Mesenteric fat pad (tissue), 1 donor: ENCODE measurements around the gene PIP4K2A. TPM values are rescaled to one million over a fixed set of nuclear protein-coding genes. Genes with fewer than 3 reads are reported as not detected.

Source experiments
- DNase-seq: peaks from one replicate; pipeline ENCODE4 v3.0.0-alpha.2; 2020; ENCODE audit warnings: low spot score
- total RNA-seq: library from RNA; stranded (reverse); fragmentation: NEBNext Ultra II Directional; extraction: Animal tissue kit (Norgen Biotek cat#: 25700); gene quantifications from one replicate; pipeline ENCODE4 v1.2.1, GENCODE V29; 2021
- donor health status: DM: yes; HTN: yes; CAD: no.

Gene PIP4K2A
- total RNA-seq, 1 donor from 2014 or later, result 49.6 TPM

DNA sequence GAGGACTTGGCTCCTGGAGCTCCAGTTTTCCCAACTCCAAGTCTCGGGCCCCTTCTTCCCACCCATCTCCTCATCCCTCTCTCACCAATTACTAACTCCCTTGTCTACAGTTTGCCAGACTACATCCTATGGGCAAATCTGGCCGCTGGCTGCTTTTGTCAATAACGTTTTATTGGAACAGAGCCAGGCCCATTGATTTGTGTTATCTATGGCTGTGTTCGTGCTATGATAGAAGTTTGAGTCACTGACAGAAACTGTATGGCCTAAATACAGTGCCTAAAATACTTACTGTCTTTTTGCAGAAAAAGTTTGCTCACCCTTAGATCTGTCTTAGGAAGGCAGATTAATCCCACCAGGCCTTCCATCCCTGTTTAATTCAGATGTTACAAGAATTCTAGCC lies 71.3 kb downstream of the PIP4K2A start:
- no peak for DNase-seq

DNA sequence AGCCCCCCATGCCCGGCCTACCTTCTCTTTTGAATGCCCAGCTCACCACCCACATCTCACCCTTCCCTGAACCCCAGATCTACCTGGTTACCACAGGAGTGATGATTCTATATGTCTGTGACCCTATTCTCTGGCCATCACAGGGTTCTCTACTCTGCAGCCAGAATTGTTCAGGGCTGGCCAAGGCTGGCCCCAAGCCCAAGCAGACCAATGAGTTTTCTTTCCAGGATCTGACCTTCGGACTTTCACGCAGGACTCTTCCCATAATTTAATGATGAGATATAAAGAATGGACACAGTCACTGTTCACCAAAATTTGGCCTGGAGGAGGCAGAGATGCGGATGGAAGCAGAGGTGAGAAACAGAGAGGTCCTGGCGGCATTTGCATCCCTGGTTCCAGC lies 72.6 kb downstream of the PIP4K2A start:
- DNase-seq, result no peak

DNA sequence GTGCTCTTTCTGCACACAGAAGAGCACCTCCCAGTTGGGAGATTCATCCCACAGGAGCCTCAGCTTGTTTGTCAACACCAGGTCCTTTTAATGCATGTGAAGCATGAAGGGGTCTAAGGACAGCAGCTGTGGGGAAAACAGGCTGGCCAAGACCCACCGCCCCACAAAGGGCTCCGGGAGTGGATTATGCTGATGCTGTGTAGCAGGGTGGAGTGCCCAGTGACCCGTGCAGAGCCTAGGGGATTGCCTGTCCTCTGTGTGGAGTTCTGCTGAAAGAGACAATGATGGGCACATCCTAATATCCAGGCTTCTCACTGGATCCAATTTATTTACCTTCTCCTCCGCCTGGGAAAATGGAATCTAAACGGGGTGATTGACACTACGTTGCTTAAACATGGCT lies 74.0 kb downstream of the PIP4K2A start:
- no peak for DNase-seq

DNA sequence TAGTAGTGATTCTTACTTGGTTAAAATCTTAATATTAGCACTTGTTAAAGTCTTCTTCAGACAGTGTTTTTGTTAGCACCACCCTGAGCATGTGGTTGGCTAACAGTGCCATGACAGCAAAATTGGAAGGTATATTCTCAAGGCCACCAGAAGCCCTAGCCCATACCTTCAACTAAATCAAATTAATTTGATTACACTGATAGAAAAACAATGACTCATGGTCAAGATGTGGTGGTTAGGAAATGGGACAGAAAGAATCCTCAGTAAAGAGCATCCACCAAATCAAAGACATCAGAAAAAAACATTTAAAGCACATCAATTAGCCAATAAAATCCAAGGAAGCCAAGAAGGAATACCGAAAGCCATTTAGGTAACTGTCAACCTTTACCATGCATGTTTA lies 75.5 kb downstream of the PIP4K2A start:
- no peak for DNase-seq

DNA sequence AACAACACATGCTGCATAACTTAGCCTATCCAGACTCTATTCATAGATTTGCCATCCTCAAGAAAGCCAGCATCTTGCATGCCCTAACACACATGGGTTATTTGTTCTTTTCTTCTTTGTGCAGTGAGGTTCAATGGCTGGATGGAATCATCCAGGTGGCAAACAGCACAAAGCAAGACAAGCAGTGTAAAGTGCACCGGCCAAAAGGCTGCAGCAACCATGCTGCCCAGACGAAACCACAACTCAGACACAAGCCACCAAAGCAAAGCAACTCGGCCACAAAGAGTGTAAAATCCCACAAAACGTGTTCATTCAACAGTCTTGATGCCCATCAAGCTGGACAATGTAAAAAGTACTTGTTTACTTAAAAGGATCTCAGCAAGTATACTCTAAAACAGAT lies 76.9 kb downstream of the PIP4K2A start:
- no peak for DNase-seq

DNA sequence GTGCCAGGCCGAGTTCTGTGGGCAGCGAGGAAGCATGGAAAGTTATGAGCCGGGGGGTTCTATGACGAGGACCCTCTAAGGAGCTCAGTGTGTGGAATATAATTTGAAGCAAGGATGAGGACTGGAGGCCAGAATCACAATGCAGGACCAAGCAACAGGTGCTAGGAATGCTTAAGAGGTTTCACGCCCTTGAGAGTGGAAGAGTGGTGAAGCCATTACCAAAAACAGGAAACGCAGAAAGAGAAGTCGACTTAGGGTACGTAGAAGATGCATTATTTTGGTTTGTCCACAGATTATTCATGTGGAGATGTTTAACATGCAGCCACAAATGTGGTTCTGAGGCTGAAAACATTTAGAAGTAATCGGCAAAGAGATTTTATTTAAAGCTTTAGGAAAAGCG lies 78.7 kb downstream of the PIP4K2A start:
- DNase-seq, result no peak

DNA sequence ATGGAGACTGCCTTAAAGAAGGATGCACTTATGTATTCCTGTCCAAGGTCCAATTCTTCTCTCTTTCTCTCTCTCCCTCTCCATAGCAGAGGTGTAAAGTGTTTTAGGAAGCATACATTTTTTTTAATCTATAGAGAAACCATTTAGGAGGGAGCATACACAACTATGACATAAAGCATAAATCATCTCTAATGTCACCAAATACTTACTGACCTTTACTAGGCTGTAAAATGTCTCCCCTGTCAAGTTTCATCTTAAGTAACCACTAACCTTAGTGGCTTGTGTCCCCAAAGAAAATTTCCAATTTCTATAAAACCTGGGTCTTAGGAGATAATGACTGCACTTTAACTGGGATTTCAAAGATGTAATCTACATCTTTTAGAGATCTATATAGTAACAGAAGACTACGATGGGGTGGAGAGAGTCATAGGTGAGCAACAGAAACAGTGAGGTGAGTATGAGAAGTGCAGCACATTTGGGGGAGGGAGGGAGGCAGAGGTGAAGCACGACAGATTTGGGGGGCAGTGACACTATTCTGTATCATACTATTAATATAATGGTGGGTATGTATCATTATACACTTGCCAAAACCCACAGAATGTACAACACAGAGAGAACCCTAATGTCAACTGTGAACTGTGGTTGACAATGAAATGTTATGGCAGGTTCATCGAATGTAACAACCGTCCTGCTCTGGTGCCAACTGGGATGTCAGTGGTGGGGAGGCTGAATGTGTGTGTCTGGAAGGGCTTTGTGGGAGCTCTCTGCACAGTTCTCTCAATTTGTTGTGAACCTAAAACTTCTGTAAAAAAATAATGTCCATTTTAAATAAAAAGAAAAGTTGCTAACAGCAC lies 79.5 kb downstream of the PIP4K2A start:
- DNase-seq, result no peak

DNA sequence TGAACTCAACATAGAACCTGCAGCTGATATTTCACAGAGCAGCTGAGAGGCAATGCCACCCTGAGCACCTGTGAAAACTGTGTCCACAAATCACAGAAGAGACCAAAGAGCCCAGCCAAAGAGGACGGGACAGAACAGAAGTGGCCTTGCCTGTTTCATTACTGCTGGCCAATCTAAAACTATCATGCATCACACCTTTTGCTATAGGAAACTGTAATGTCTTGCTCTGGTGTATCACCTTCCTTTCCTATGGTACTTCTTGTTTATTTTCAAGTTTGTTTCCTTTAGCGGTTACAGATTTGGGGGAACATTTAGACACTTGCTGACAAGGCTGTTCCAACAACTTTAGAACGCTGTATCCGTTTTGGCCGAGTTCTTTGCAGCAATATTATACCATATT lies 80.3 kb downstream of the PIP4K2A start:
- no peak for DNase-seq

DNA sequence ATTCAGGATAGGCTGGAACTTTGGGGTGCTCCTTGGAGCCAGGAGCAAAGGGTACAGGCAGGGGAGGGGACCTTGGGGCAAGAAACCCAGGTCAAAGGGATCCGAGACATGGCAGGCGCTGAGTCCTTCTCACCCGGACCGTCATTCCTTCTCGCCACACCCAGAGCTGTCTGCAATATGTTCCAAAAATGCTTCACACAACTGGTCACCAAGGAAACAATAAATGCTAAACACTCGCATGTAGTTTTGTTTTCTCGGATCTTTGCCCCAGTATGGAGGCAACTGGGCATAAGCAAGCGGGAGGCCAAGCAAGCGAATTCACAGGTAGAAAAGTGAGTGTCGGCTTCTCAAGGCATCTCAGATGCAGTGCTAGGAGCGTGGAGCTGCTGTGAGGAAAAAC lies 80.8 kb downstream of the PIP4K2A start:
- no peak for DNase-seq

DNA sequence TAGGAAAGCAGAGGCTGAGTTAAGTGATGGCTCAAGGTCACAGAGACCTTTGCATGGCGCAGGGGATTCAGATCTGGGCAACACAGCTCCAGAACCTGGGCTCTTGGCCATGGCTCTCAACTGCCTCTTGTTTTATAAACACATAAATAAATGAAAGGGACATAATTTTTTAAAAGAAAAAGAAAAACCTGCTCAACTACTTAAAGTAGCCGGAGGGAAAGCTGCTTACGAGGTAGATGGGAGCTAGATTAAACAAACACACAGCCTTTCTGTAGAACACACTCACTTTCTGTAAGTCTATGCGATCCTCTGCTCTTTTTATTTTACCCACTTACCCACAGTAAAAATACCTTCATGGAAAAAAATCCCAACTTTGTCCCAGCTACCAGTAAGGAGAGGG lies 81.3 kb downstream of the PIP4K2A start:
- no peak for DNase-seq

DNA sequence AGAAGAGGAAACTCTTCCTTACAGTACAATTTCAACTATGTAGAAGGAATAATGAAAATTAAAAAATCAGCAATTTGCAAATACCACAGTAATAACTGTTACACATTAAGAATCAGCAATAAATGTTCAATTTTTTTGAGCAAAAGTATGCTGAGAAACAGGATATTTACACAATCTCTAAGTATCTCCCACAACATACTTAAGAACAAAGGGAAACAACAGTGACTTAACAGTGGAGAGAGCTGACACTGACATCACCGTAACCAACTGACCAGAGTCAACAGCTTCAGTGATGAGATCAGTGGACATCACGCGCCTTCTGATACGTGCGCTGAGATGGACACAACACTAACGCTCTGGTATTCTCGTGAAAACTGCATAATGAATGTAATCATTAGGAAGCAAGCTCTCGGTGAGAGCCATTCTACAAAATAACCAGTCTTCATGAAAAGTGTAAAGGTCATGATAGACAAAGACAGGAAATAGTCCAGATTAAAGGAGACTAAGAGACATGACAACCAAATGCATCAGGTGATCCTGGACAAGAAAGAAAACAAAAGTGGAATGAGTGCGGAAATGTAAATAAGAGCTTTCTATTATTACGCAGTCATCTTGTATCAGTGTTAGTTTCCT lies 82.6 kb downstream of the PIP4K2A start:
- no peak for DNase-seq

DNA sequence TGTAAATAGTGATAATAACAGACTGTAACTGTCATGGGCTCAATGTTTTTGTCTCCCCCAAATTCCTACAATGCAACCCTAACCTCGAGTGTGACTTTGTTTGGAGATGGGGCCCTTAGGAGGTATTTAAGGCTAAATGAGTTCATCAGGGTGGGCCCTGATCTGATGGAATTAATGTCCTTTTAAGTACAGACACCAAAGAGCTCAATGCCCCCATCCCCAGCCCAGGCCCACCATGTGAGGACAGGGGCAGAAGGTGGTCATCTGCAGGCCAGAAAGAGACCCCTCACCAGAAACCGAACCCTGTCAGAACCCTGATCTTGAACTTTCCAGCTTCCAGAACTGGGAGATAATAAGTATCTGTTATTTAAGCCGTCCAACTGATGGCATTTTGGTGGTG lies 83.2 kb downstream of the PIP4K2A start:
- DNase-seq, result no peak

DNA sequence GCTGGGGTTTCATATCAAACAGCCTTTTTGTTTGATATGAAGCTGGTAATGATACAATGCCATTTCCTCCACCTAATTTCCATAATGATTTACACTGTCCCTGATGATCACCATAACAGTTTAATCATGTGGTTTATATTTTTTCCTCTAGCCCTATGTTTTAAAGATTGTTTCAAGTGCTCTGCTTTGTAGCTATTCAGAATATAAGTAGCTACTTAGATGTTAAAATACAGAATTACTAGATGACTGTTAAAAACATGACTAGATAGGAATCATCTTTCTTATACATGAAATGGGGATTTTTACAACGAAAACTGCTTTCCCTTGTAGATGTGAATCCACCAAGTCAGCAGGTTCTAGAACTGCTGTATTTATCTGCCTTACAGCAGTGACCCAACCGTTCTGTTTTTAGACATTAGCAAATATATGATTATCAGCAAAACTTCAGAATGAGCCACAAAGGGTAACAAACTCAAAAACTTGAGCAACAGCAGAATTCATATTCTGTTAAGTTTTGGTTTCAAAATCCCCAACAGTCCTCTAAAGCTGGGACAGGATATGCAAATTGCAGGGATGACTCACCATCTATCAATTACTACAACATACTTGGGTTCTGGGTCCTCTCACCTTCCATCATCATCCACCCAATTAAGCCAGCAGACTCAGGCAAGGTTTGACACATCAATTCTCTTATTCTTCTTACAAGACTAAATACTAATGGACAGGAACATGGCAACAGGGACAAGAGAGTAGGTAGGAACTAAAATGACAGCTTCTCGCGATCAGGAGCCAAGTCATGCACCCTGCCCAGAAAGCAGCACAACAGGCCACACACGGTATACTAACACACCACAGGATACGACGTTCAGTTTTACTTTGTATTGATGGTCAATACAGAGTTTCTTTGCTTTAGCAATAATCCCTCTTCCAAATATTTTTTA lies 83.9 kb downstream of the PIP4K2A start:
- no peak for DNase-seq

DNA sequence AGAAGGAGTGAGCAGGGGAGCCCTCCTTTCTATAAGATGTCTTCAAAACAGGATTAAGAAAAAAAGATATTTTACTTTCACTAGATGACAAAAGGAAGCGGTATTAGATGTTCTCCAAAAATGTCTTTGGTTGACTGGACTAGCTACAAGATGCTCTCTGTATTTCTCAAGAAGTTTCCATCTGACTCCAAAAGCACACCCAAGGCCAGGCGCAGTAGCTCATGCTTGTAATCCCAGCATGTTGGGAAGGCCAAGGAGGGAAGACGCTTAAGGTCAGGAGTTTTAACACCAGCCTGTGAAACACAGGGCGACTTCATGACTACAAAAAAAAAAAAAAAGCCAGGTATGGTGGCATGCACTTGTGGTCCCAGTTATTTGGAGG lies 84.5 kb downstream of the PIP4K2A start:
- no peak for DNase-seq

DNA sequence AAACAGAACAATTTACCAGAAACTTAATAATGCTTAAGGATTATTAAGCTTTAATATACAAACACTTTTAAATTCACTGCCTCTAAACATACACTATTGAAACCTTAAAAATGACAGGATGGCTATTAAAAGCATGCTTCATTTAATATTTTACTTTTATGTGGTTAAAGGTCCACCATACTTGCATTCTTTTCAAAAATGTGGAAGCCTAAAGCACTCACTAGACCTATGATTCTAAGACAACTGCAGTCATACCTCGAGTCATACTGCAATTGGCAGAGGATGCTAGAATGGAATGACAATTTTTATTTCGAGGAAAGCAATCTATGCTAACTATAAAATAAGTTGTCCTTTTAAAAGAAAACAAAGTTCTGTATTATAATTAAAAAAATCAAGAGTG lies 85.3 kb downstream of the PIP4K2A start:
- no peak for DNase-seq

DNA sequence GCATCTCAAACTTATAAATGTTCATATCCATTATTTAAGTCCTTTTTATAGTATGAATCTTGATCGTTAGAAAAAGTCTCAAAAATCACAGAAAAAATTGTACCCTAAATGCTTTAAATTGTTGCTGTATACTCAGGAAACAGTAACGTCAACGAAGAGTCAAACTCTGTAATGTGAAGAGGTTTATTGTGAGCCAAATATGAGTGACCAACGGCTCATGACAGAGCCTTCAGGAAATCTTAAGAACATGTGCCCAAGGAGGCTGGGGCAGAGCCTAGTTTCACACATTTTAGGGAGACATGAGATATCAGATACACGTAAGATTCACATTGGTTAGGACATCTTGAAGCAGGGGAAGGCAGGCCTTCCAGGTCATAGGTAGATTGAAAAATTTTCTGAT lies 86.1 kb downstream of the PIP4K2A start:
- no peak for DNase-seq

DNA sequence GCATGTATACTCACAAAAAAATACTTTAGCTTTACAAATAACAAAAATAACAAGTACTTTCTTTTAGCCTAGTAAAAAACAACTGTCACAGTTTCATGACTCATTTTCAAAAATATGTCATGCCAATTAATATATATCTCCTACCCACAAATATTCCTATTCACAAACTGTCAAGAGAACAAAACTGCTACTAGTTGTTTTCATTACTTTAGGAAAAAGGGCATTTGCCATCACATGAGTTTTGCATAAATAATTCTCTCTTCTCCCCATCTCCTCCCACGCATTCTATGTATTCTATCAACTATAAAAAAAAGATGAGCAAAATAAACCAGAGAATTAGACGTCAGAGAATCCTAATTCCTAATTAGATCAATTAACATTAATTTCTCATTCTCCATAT lies 87.6 kb downstream of the PIP4K2A start:
- DNase-seq, result no peak

DNA sequence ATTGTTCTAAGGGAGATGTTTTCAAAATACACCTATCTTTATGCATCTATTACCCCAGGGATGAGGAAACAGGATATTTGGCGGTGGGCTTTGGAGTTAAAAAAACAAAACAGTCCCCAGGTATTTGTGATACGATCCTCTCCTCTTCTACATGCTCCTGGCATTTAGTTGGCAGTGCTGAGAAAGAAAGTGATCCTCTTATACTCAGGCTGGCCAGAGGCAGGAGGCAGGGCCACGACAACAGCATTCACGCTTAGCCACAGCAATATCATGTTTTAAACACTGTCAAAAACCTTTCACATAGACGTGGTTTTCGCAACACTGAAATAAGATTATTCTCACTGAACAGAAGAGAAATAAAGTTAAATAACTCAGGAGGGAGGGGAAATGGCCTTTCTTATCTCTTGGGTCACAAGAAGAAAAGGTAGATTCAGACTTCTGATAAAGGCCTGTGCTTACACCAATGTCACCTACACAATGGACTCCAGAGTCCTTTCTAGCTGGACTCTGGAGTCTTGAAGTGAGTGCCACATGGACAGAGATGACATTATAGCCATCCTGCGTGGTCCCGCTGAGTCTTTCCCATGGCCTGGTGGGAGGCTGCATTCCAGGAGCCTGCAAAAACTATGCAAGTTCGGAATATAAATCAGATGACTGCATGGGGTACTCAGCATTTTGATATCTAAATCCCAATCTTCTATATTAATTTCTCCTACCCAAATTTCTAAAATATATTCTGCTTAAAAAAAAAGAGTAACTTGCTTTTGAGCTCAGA lies 88.7 kb downstream of the PIP4K2A start:
- DNase-seq, result no peak

DNA sequence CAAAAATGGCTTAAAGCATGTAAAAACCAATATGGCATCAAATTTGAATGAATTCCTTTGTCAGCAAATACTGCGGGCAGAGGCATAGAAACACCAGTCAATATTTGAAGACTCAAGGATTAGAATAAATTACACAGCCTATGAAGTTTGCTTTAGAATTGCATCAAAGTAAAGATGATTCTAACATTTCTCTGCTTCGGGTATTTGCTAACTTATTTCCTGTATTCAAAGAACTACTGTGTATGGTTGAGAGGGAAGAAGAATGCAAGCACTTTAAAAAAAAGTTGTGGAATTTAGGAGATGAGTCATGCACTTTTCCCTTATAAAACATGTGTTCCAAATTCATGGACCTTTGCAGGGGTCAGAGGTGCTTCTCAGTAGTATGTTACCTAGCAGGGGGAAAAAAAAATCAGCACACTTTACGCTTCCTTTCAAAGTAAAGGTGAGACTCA lies 90.1 kb downstream of the PIP4K2A start:
- DNase-seq, result no peak

DNA sequence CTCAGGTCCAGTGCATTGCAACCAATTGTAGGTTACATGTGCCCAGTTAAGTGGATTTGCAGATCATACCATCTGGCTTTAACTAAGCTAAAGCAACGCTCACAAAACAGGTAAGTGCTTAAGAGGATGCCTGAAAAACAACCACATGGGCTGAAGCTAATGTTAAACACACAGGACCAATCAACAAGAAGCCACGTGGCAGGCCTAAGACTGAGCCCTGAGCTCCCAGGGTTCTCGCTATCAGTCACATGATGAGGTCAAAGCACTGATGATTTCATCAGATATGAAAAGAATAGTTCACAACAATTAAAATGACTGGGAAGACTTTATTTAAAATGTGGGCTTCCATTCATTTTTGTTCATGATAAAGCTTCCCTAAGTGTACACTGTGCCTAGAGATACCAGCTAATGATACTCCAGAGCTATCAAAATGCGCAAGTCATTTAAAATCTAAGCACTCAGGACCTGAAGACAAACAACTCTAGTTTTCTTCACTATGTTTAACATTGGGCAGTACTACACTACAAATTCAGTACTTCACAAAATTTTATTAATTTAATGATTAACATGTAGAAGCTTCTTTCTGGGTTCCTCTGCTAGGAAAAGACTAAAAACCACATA lies 90.6 kb downstream of the PIP4K2A start:
- DNase-seq, result no peak
